OCI-LY7 (cell line): ENCODE data around the gene NHP2.
"Not testable (repeated sequence)": the region's sequence is repeated elsewhere in the genome, so short reads cannot be mapped to it uniquely, and the experiment has no call there.

ENCODE experiments used
- CTCF ChIP-seq: fragments of 200-600 bp; sonication (generic); conservative IDR thresholded peaks from 2 replicates; pipeline ENCODE4 v1.5.1; 2014; ENCODE audit warnings: mild to moderate bottlenecking, antibody characterized with exemption, low read length, moderate library complexity, mixed read lengths
- EZH2phosphoT487 ChIP-seq: fragments of 200-600 bp; sonication (generic); IDR thresholded peaks from 2 replicates; pipeline ENCODE4 v1.6.1; 2018; ENCODE audit warnings: low read depth, borderline replicate concordance, mild to moderate bottlenecking, mixed run types, antibody characterized with exemption, low read length, moderate library complexity, mixed read lengths

DNA sequence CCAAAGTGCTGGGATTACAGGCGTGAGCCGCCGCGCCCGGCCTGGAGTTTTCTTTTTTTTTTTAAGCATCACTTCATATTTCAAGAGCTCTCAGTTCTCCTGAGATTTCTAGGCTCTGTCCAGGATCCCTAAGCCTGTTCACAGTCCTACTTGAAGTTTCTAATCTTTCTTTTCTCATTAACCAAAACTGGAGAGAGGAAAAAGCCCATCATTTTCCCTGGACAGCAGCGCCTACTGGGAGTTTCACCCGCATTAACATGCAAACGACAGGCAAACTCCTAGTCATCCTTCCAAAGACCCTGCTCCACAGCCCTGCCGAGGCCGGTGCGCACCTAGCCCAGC, 23.5 kb downstream of the NHP2 start:
- not testable (repeated sequence) for TF ChIP-seq CTCF, EZH2phosphoT487
